ENCODE measurements around the gene SLBP. TPM values are rescaled to one million over a fixed set of nuclear protein-coding genes. Genes with fewer than 3 reads are reported as not detected.

The SLBP gene
- total RNA-seq (2014; rRNA removed; shearing (Covaris generic); ENCODE audit: low replicate concordance), result 86.1 and 93.8 TPM in 2 replicates

DNA sequence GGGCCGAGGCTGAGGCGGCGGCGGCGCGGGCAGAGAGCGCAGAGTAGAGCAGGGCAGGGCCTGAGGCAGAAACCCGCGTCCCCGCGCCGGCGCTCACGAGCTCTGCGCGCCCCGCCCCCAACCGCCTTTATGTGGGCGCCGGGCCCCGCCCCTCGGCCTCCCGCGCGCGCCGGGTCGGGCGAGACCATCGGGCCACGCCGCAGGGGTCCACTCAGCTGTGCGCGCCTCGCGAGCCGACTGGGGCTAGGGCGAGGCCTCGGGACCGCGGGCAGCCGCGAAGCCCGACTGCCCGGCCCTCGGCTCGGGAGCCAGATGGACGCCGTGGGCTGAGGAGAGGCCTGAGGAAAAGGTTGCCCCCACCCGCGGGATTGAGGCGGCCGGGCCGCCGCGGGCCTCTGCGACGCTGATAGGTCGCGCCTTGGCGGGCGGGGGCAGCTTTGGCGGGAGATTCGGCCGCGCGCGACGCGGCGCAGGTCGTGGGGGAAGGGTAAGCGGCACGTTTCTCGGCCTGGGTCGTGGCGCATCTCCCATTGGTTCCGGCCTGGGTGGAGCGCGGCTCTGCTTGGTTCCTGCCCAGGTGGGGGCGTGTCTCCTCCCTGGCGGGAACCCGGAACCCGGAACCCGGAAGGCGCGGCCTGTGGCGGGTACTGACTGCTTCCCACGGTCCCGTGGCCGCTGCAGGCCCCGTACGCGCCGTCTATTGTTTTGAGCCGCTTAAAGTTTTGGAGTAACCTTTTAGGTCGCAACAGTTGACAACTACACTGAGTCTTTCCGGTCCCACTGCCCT is at the start of gene SLBP:
Gene SLBP, minus strand, starts transcription at position 104 of the 787 bp plus-strand sequence. CDS start 131 bp downstream, outside the sequence.
- in situ Hi-C loops (cut with HindIII; ENCODE audit: low pct_unique_long_range_greater_than_20kb, low sequenced_read_pairs), result no loop called here

DNA sequence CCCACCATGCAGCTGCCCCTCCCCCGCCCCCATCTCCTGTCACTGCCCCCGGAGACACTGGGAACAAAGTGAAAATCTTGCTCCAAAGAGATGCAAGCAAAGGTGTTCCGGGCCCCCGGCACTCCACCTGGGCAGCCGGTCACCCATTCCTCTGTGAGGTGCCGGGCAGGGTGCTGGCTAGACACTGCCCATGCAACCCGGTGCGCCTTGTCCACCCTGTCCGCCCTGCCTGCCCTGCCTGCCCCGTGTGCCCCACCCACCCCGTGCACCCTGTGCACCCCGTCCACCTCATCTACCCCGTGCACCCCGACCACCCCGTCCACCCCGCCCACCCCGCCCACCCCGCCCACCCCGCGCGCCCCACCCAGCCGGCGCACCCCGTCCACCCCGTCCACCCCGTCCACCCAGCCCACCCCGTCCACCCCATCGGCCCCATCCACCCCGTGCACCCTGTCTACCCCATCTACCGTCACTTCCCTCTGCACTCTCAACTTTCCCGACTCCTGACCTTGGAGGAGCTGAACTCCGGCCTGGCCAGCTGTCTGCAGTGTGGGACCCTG is 49.1 kb upstream of the SLBP start:
- no peak for DNase-seq (ENCODE audit: low read depth)
- in situ Hi-C loops (cut with HindIII; ENCODE audit: low pct_unique_long_range_greater_than_20kb, low sequenced_read_pairs), result no loop called here

More for the DNA sequence above, at the start of gene SLBP:
- peak; percentile 94 for DNase-seq (ENCODE audit: low read depth)

DNA sequence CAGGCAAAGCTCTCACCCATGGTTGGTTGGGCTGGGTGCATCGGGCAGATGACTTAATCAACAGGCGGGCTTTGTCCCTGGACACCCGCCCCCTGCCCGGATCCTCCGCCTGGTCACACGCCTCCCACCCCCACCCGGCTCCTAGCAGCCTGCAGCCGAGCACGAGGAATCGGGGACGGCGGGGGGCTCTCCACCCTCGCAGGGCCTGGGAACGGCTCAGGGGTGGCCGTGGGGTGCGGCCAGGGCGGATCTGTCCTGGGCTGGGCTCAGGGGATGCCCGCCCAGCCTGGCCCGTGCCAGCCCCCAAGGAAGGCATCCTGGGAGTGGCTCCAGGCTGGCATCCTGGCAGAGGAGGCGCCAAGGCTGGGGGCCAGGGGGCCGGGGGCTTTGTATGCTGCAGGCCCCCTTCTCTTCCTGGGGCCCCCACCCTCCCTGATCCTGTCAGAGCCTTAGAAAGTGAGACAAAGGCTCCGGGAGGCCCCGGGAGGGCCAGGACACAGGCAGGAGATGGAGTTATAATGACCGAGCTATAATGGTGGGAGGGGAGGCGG is 48.5 kb upstream of the SLBP start:
- in situ Hi-C loops (cut with HindIII; ENCODE audit: low pct_unique_long_range_greater_than_20kb, low sequenced_read_pairs), result no loop called here
- no peak for DNase-seq (ENCODE audit: low read depth)

DNA sequence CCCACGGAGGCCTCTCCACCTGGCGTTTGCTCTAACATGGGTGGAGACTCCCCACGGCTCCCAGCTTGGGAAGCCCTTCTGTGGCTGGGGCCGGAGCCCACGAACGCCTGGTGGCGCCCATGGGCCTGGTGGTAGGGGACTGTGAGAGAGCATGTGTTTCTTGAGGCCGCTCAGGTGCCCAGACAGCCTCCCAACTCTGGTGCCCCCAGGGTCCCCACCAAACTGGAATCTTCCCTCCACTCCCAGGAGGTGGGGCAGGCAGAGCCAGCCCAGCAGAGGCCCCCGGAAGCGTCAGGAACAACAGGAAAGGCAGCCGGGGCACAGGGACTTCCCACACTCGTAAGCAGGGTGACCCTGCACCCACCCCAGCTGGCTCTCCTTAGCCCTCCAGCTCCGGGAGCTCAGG is 47.7 kb upstream of the SLBP start:
- DNase-seq (ENCODE audit: low read depth), result no peak
- in situ Hi-C loops (cut with HindIII; ENCODE audit: low pct_unique_long_range_greater_than_20kb, low sequenced_read_pairs), result no loop called here

DNA sequence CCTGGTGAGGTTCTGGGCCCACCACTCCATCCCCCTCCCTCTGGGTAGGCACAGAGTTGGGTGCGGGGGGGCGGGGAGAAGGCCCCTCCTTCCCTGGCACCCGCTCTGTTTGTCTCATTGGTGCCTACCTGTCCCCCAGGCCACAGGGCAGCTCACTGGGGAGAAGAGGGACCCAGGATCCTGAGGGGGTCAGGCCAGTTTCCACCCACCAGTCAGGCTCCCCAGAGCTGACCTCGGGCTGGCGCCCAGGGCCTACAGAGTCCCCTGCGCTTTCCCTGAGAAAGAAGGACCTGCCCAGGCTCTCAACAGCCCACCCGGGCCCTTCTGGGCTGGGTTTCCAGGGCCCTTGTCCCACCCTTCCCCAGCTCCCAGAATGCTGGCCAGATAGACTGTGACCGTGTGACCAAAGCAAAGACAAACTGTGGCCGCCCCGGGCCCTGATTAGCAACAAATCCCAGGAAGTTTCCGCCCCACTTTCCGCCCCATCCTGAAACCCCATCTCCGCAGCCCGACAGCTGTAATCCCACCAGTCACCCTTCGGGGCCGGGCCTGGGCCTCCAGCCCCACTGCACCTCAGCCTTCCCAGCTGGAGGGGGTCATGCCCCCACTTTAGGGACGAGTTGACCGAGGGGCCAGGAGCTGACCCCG is 47.2 kb upstream of the SLBP start:
- in situ Hi-C loops (cut with HindIII; ENCODE audit: low pct_unique_long_range_greater_than_20kb, low sequenced_read_pairs), result no loop called here
- no peak for DNase-seq (ENCODE audit: low read depth)

DNA sequence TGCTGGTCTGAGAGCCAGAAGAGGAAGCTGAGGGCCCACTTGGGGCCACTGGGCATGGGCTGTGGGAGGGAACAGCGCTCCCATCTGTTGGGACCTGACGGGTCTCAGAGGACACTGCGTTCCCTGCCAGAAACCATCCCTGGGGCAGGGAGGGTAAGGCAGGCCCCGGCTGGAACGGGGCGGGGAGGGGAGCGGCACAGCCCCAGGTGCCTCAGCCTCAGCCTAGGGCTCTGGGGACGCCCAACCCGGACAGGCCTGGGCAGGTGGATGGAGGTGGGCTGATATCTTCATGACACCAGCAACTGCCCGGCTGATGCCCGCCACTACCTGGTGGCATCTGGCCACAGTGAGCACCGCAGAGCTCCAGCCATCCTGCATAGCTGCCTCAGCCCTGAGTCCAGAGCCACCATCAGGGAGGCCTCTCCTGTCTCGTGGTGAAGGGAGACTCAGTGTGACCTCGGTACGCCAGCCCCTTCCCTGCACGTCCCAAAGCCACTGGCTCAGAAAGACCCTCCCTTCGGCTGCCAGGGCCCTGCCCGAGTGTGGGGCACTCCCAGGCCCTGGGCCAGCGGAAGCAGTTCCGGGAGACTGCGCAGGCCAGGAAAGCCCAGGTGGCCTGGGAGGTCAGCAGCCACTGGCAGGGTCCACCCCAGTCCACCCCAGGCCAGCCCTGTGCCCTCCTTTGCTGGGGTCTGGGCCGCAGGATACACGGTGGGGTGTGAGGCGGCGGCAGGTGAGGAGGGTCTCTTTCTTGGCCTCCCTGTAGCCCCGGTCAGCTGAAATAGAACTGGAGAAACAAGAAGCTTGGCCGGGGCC is 46.4 kb upstream of the SLBP start:
- in situ Hi-C loops (cut with HindIII; ENCODE audit: low pct_unique_long_range_greater_than_20kb, low sequenced_read_pairs), result no loop called here
- no peak for DNase-seq (ENCODE audit: low read depth)

DNA sequence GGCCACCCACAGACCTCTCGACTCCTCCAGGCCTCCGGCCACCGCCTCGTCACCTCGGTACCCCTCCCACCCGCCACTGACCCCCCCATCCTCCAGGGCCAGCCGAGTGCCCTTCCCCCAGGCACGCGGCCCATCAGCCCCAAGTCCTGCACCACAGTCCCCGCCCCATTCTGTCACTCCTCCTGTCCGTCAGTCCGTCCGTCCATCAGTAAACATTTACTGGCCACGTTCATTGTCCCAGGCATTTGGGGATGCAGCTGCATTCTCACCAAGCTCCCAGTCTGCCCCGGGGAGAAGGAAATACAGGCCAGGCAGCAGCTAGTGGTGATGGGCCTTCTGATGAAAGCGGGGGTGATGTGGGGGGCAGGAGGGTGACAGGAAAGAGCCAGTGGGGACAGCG is 45.7 kb upstream of the SLBP start:
- in situ Hi-C loops (cut with HindIII; ENCODE audit: low pct_unique_long_range_greater_than_20kb, low sequenced_read_pairs), result no loop called here
- no peak for DNase-seq (ENCODE audit: low read depth)

DNA sequence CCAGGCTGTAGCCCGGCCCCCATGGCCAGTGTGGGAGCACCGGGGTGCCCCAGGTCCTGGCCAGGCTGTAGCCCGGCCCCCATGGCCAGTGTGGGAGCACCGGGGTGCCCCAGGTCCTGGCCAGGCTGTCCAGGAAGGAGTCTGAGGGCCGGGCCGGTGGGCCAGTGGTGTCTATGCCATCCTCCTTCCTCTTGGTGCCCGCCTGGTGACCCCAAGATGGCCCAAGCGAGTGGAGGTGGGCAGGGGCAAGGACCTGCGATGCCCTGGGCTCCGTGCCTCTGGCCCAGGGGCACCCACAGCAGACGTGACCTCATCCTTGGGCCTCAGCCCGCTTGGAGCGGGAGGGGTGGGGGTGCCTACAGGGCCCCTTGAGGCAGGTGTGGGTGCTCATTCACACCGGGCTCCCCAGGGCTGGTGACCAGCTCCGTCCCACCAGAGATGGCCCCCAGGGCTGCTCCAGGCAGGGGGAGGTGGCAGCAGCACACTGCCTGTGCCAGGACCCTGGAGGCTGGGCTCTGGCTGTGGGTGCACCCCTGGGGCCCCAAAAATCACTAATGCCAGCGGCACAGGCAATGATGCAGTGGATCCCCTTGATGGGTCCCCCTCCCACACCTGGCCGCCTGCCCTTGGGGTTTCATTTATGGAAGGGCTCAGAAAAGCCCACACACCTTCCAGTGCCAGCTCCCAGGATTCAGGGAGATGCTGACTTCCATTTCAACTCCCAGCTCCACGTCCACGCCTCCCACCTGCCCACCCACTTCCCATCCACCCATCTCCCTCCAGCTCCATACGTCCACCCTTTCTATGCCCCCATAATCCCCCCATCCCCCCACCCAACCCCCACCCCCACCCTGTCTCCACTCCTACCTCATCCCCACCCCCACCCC is 45.0 kb upstream of the SLBP start:
- in situ Hi-C loops (cut with HindIII; ENCODE audit: low pct_unique_long_range_greater_than_20kb, low sequenced_read_pairs), result no loop called here

DNA sequence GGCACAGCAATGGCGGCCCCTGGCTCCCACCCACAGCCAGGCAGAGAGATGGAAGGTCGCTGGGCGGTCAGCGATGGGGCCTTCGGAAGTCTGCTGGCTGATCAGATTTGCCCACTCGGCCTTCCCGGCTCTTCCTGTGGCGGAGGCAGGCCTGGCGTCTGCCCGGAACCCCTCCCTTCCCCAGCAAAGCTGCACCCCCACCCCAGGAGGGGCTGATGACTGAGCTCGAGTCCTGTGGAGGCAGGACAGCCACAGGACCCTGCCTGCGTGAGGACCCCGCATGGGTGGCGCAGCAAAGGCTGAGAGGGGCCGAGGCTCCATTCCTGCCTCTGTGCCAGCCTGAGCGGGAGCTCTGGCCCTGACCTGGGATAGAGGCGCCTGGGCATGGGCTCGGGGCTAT is 44.0 kb upstream of the SLBP start:
- in situ Hi-C loops (cut with HindIII; ENCODE audit: low pct_unique_long_range_greater_than_20kb, low sequenced_read_pairs), result no loop called here
- DNase-seq (ENCODE audit: low read depth), result no peak

More for the DNA sequence above, 45.0 kb upstream of the SLBP start:
- no peak for DNase-seq (ENCODE audit: low read depth)

DNA sequence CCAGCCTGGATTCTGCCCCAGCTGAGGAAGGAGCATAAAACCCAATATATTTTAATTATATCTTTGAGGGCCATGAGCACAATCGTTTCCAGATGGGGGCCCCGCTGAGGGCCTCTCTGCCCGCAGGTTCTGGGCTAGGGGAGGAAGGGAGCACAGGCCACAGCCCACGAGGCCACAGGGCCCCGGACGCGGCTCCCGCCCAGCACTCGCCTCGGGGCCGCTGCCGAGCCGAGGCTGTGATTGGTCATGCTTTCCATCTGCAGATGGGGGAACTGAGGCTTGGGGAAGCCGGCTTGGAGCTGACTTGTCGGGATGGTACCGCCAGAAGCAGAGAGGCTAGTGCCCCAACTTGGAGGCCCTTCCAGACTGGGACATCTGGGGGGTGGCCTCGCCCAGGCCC is 43.2 kb upstream of the SLBP start:
- in situ Hi-C loops (cut with HindIII; ENCODE audit: low pct_unique_long_range_greater_than_20kb, low sequenced_read_pairs), result no loop called here

DNA sequence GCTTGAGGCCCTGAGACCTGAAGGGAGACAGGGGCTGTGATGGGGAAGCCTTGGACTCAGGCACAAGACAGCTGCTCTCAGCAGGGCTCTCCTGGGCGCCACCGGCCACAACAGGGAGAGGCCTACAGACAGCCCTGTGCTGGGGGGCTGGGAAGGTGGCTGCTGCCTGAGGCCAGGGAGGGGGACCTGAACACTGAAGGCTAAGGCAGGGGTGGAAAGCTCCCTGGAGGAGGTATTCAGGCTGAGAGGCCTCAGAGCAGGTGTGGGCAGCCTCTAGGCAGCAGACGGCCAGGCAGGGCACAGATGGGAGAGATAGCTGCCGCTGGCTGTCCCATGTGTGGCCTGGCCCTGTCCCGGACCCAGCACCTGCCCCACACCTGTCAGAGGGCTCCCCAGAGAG is 42.2 kb upstream of the SLBP start:
- no peak for DNase-seq (ENCODE audit: low read depth)
- in situ Hi-C loops (cut with HindIII; ENCODE audit: low pct_unique_long_range_greater_than_20kb, low sequenced_read_pairs), result no loop called here

More for the DNA sequence above, 43.2 kb upstream of the SLBP start:
- DNase-seq (ENCODE audit: low read depth), result no peak

DNA sequence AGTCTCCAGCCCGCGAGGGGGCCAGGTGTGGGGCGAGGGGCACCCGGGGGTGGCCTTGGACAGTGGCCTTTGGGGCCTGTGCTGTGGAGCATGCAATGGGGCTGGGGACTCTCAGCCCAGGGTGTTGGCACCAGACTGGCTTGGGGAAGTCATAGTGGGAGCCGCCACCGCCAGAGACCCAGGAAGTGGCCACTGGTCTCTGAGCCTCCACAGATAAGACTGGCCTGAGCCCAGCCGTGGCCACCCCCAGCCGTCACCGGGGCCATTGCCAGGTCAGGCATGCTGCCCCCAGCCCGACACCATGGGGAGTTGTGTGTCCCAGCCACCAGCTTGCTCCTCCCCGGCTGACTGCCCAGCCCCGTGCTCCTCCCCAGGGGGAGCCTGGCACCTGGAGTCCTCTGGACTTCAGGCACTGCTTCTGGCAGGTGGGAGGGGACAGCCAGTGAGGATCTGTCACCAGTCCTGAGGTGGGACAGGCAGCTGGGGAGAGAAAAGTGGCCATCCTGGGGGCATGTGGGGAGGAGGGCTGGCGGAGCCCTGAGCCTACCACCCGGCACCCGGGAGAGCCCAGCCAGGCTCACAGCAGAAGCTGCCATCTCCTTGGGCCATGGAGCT is 41.7 kb upstream of the SLBP start:
- DNase-seq (ENCODE audit: low read depth), result no peak
- in situ Hi-C loops (cut with HindIII; ENCODE audit: low pct_unique_long_range_greater_than_20kb, low sequenced_read_pairs), result no loop called here

DNA sequence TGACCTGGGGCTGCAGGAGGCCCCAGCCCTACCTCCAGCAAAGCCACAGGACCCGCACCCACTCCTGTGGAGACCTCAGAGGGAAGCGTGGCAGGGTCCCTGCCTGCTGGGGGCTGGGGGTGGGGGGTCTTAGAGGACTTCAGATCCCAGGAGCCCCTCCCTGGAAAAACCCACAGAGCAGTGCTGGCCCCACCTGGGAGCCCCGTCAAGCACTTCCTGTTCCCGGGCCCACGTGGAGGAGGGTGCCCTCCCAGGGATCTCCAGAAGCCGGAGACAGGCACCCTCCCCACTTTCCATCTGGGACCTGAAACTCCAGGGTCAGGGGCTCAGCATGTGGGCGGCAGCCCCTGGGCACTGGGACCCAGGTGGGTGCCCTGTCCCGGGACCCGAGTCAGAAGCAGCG is 41.2 kb upstream of the SLBP start:
- in situ Hi-C loops (cut with HindIII; ENCODE audit: low pct_unique_long_range_greater_than_20kb, low sequenced_read_pairs), result no loop called here
- no peak for DNase-seq (ENCODE audit: low read depth)

DNA sequence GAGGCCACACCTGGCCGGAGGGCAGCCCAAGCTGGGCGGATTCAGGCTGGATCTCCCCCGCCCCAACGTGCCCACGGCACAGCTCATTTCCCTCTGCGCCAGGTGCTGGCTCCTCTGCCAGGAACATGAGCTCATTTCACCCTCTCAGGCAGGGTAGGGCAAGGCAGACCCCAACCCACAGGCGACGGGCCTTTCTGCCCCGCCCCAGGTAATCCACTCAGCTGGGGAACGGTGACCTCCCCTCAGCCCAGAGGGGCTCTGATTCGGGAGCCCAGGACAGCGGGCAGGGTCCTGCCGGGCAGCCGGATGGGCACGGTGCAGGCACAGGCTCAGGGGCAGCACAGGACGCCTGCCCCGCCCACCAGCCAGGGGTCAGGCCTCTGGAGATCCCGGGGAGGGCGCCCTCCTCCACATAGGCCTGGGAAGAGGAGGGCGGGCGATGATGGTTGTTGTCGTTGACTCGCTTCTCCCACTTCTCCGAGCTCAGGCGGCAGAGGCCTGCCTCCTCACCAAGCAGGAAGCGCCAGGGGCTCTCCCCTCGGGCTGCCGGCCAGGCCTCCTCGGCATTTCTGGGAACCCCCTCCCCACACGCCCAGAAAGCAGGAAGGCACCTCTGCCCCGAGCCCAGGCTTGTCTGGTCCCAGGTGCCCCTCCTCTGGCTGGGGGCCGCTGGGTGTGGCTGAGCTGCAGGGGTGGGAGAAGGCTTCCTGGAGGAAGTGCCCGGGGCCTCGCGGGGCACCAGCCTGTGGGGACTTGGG is 40.3 kb upstream of the SLBP start:
- in situ Hi-C loops (cut with HindIII; ENCODE audit: low pct_unique_long_range_greater_than_20kb, low sequenced_read_pairs), result no loop called here
- DNase-seq (ENCODE audit: low read depth), result no peak

DNA sequence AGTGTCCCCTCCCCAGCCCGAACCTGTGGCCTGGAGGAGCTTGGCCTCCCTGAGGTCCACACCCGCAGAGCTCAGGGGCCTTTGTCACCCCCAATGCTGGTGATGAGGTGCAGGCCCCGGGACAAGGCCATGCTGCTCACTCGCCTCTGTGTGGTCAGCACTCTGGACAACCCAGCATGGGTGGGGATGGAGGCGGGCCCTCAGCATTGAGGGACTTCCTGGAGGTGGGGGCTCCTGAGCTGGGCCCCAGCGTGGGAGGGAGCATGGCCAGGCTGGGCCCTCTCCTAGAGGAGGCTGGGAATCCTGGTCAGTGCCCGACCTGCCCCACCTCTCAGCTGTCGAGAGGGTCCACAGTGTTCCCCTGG is 39.8 kb upstream of the SLBP start:
- in situ Hi-C loops (cut with HindIII; ENCODE audit: low pct_unique_long_range_greater_than_20kb, low sequenced_read_pairs), result no loop called here
- no peak for DNase-seq (ENCODE audit: low read depth)

DNA sequence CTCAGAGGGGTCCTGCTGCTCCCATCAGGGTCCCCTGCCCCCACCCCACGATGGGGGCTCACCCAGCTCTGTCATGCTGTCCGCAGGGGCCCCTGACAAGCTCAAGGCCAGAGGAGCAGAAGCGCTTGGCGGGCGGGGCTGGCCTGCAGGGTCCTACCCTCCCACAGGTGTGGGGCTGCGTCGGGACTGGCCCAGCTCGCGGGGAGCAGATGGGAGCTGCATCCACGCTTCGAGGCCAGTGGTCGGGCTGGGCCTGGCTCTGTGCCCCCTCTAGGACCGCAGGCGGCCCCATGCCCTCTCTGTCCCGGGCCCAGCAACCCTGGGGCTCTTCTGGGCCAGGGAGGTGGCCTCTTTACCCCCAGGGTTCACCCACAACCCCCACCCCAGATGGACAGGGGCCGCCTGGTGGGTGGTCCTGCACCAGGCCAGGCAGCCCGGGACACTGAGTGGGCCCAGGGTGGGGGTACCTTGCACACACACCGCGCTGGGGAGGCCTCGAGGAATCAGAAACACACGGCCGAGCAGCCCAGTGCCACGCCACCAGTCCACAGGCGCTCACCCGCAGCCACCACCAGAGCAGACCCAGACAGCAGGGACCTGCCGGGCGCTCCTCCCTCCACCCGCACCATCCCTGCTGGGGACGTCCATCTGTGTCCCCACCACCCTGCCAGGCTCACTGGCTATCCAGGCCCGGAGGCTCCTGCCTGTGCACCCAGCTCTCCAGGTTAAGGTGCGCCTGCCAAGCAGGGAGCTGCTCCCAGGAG is 39.2 kb upstream of the SLBP start:
- DNase-seq (ENCODE audit: low read depth), result no peak
- in situ Hi-C loops (cut with HindIII; ENCODE audit: low pct_unique_long_range_greater_than_20kb, low sequenced_read_pairs), result no loop called here
